Esophagus (tissue), 2 donors: ENCODE measurements around the gene ACTN1. TPM values are rescaled to one million over a fixed set of nuclear protein-coding genes. Genes with fewer than 3 reads are reported as not detected.

Source experiments
- H3K27ac ChIP-seq, 2 donors: one replicate each; pipeline ENCODE4 v1.5.1; 2013; ENCODE audit warnings: low read depth in 2 of 2, mild to moderate bottlenecking in 2 of 2, inconsistent platforms in 1 of 2, low read length in 1 of 2, moderate library complexity in 1 of 2
- H3K27me3 ChIP-seq, 2 donors: one replicate each; pipeline ENCODE4 v1.6.1; 2013; ENCODE audit warnings: low read length in 2 of 2, control low read depth in 1 of 2, mild to moderate bottlenecking in 1 of 2; ENCODE audit not compliant: insufficient read depth in 2 of 2, control insufficient read depth in 1 of 2
- H3K36me3 ChIP-seq, 2 donors: one replicate each; pipeline ENCODE4 v1.6.1; 2013; ENCODE audit warnings: low read length in 1 of 2; ENCODE audit not compliant: control insufficient read depth in 2 of 2, insufficient read depth in 2 of 2
- H3K4me1 ChIP-seq, 2 donors: one replicate each; pipeline ENCODE4 v1.6.1; 2013; ENCODE audit warnings: low read length in 1 of 2; ENCODE audit not compliant: control insufficient read depth in 2 of 2, insufficient read depth in 2 of 2
- H3K4me3 ChIP-seq, 2 donors: one replicate each; pipeline ENCODE4 v1.5.1; 2013; ENCODE audit warnings: low read length in 2 of 2, mild to moderate bottlenecking in 2 of 2, low read depth in 1 of 2, moderate library complexity in 1 of 2
- H3K9me3 ChIP-seq, 2 donors: one replicate each; pipeline ENCODE4 v1.6.1; 2013; ENCODE audit warnings: mild to moderate bottlenecking in 2 of 2, low read depth in 1 of 2, low read length in 1 of 2, moderate library complexity in 1 of 2; ENCODE audit not compliant: control insufficient read depth in 2 of 2, insufficient read depth in 1 of 2
- WGBS, 2 donors: extraction: QIAGEN DNeasy Blood & Tissue Kit; methylation state at CpG; one replicate each; pipeline ENCODE4 v1.1.7; 2013; 5-methylcytosine and 5-hydroxymethylcytosine counted together
- polyA plus RNA-seq, 2 donors: library from polyadenylated mRNA; stranded (reverse); fragments of 200-250 nt; gene quantifications; one replicate each; pipeline ENCODE4 v1.2.3, GENCODE V29; 2013
- donor health status: healthy with polysubstance abuse.
- donor health status: Bipolar disorder and iron deficiency.

ACTN1 gene
- polyA plus RNA-seq, 2 donors = 37.4 to 98.2 TPM

GRCh38 chr14:68871392-68871791 lies 107.7 kb downstream of the ACTN1 start:
- Histone ChIP-seq H3K27ac (no peak overlapping the region), H3K27me3 (no peaks in the 10 kb centered on the region), H3K4me3 (no peak overlapping the region), H3K9me3 (no peaks in the 10 kb centered on the region), H3K4me1 (no peaks in the 10 kb centered on the region), H3K36me3 (peaks cover 0 to 15% of the 10 kb centered on the region in 2 donors)
- 69 to 87% methylated on average over 2 of the region's 2 CpGs for WGBS, 2 donors

GRCh38 chr14:68866991-68867533 lies 112.0 kb downstream of the ACTN1 start:
- H3K4me3 ChIP-seq = no peak overlapping the region
- H3K4me1 ChIP-seq = no peaks in the 10 kb centered on the region
- peaks cover 0 to 5% of the 10 kb centered on the region in 2 donors for H3K36me3 ChIP-seq
- no peaks in the 10 kb centered on the region for H3K27me3 ChIP-seq
- H3K9me3 ChIP-seq = peaks cover 8 to 9% of the 10 kb centered on the region in 2 donors
- no peak overlapping the region for H3K27ac ChIP-seq

GRCh38 chr14:68865542-68865941 lies 113.6 kb downstream of the ACTN1 start:
- no peak overlapping the region for H3K27ac ChIP-seq
- H3K4me1 ChIP-seq = no peaks in the 10 kb centered on the region
- 95 to 99% methylated on average over 2 of the region's 2 CpGs for WGBS, 2 donors
- H3K27me3 ChIP-seq = no peaks in the 10 kb centered on the region
- H3K36me3 ChIP-seq = no peaks in the 10 kb centered on the region
- H3K9me3 ChIP-seq = peaks cover 8 to 9% of the 10 kb centered on the region in 2 donors
- no peak overlapping the region for H3K4me3 ChIP-seq

GRCh38 chr14:68864361-68864750 lies 114.7 kb downstream of the ACTN1 start:
- 89 to 91% methylated on average over 6 of the region's 6 CpGs for WGBS, 2 donors
- peaks cover 8 to 9% of the 10 kb centered on the region in 2 donors for H3K9me3 ChIP-seq
- H3K4me1 ChIP-seq = no peaks in the 10 kb centered on the region
- no peak overlapping the region for H3K4me3 ChIP-seq
- no peaks in the 10 kb centered on the region for H3K36me3 ChIP-seq
- no peak overlapping the region for H3K27ac ChIP-seq
- no peaks in the 10 kb centered on the region for H3K27me3 ChIP-seq

- no peaks in the 10 kb centered on the region for H3K27me3 ChIP-seq
- H3K9me3 ChIP-seq = peaks cover 8 to 9% of the 10 kb centered on the region in 2 donors
- no peaks in the 10 kb centered on the region for H3K36me3 ChIP-seq
- H3K27ac ChIP-seq = no peak overlapping the region
- no peak overlapping the region for H3K4me3 ChIP-seq
- H3K4me1 ChIP-seq = no peaks in the 10 kb centered on the region
- WGBS, 2 donors = 83 to 88% methylated on average over 12 to 13 of the region's 13 CpGs
Observed at GRCh38 chr14:68863610-68864360, 115.3 kb downstream of the ACTN1 start.

- Histone ChIP-seq H3K4me1 (no peaks in the 10 kb centered on the region), H3K9me3 (peaks cover 8 to 9% of the 10 kb centered on the region in 2 donors), H3K27ac (no peak overlapping the region), H3K36me3 (no peaks in the 10 kb centered on the region), H3K27me3 (no peaks in the 10 kb centered on the region), H3K4me3 (no peak overlapping the region)
- WGBS, 2 donors = 0 to 3% methylated on average over 2 of the region's 2 CpGs
Observed at GRCh38 chr14:68862954-68863594, 116.0 kb downstream of the ACTN1 start.

GRCh38 chr14:68860771-68861170 lies 118.3 kb downstream of the ACTN1 start:
- 86 to 87% methylated on average over 5 of the region's 5 CpGs for WGBS, 2 donors
- Histone ChIP-seq H3K27ac (no peak overlapping the region), H3K4me1 (no peaks in the 10 kb centered on the region), H3K36me3 (no peaks in the 10 kb centered on the region), H3K4me3 (no peak overlapping the region), H3K9me3 (peaks cover 6 to 8% of the 10 kb centered on the region in 2 donors), H3K27me3 (no peaks in the 10 kb centered on the region)

- WGBS, 2 donors = 79 to 85% methylated on average over 5 of the region's 5 CpGs
- Histone ChIP-seq H3K9me3 (no peaks in the 10 kb centered on the region), H3K27me3 (no peaks in the 10 kb centered on the region), H3K4me1 (peaks cover 0 to 3% of the 10 kb centered on the region in 2 donors), H3K27ac (no peak overlapping the region), H3K4me3 (no peak overlapping the region), H3K36me3 (no peaks in the 10 kb centered on the region)
Observed at GRCh38 chr14:68857516-68858070, 121.5 kb downstream of the ACTN1 start.

GRCh38 chr14:68856572-68856971 lies 122.5 kb downstream of the ACTN1 start:
- Histone ChIP-seq H3K36me3 (no peaks in the 10 kb centered on the region), H3K4me1 (peaks cover 0 to 3% of the 10 kb centered on the region in 2 donors), H3K27ac (no peak overlapping the region), H3K4me3 (no peak overlapping the region), H3K27me3 (no peaks in the 10 kb centered on the region), H3K9me3 (no peaks in the 10 kb centered on the region)
- WGBS, 2 donors = 84 to 87% methylated on average over 6 of the region's 6 CpGs
